Measurements from ENCODE around the gene NELFCD.

DNA sequence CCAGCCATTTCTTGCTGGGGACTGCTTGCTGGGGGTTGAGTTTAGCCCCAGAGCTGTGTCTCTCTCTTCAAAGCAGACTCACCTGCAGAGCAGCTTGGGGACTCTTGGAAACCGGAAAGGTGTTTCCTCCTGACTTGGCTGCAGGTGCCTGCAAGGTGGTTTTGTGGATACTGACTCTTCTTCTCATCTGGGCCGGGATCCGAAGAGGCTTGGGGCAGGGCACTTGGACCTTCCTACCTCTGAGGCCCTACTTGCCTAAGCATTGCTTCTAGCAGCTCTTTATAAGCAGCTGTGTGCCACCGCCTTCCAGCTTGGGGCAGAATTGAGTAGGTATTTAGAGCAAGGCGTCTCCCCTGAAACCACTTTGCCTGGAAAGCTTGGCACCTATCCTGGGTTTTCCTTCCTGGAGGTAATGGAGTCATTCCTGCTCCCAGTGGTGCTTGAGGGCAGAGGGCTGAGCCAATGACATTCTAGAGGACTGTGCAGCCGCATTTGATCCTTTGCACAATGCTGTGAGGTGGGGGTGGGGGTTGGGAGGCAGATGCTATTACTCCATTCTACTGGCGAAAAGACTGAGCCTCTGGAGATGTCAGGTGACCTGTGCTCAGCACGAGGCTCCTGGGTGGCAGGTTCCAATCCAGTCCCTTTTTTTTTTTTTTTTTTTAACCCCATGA lies 29.4 kb downstream of the NELFCD start:
- no peak for TF ChIP-seq EZH2 (IDR thresholded peaks at IDR 0.05; ENCODE audit: borderline replicate concordance, low read depth, low read length, poor library complexity, severe bottlenecking)
- TF ChIP-seq CTCF (conservative IDR thresholded peaks at IDR 0.05; ENCODE audit: low read depth, low read length): no peak
